Stimulated activated CD8-positive, alpha-beta memory T cell treated with anti-CD3 and anti-CD28 coated beads, Interleukin-7, amount 100 ng/mL, for 24 hours (primary cell): ENCODE measurements around the gene ADRB1.

Source experiments
- DNase-seq: peaks from one replicate; pipeline ENCODE4 v3.0.0-alpha.2; 2020; ENCODE audit warnings: low read depth

ADRB1 gene

DNA sequence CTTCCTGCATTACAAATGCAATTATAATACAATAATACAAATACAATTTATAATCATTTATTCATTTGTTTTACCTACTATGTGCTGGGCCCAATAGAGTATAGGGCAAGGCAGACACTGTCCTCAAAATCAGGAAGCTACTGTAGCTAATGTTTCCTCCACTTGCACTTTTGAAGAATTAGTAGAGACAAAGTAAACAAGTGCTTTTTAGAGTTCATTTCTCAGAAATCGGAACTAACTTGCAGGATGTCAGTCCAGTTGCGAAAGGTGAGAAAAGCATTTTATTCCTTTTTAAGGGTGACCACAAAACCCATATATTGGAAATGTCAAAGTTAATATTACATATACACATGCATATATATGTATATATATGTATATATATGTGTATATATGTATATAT, 14.2 kb downstream of the ADRB1 start:
- DNase-seq, result no peak

DNA sequence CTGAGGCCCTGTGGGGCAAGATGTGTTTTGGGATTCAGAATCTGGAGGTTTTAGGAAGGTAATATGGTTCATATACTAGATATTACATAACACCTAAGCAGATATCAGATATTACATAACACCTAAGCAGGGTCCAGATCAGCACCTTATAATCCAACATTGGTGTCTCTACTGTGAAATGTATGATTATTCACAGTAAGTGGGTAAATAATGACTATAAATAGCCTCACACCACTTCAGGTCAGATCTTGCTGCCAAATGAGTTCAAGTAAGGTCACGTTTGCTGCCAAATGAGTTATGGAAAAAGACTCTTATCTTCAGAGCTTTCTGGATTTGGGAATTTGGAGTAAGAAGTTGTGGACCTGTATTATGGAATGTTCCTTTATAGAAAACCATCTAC, 14.6 kb downstream of the ADRB1 start:
- DNase-seq, result no peak

DNA sequence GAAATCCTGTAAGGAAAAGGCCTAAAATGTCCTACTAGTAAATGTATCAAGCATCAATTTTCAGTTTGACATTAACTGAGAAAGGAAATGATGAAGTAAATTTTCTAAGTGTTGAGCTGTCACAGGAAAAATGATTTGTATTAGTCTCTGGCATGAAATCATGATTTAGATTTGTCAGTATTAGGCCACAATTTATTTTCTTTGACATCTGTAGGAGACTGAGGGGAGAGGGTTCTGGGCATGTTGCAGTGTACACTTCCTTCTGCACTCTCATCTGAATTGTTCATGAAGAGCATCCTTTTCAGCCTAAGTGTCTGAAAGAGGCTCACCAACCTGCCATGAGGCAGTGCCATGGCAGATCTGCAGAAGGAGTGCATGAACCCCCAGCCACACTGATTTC, 15.9 kb downstream of the ADRB1 start:
- no peak for DNase-seq

DNA sequence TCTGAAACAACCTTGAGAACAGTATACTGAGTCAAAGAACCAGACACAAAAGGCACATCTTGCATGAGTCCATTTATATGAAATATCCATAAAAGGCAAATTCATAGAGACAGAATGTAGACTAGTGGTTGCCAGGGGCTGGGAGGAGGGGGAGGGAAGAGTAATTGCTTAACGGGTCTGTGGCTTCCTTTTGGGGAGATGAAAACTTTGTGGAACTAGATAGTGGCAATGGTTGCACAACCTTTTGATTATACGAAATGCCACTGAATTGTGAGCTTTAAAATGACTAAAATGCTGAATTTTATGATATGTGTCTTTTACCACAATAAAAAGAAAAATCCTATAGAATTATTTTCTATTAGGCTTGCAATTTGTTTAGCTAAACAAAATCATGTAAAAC, 16.8 kb downstream of the ADRB1 start:
- no peak for DNase-seq

DNA sequence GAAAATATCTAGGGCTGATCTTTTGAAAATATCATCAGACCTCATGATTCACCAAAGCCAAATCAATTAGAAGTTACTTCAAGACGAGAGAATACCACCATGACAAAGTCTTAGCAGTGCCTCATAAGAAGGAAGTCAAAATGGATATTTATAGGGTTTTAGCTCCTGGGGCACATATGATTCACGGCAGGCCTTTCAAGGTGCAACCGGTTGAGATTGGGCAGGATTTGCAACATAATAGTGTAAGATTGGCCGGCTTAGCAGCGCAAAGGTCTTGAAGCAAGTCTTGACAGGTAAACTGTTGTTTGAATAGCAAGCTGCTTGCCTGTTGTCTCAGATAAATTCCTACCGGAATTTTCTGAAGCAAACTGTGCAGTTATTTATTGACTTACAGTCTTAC, 17.5 kb downstream of the ADRB1 start:
- no peak for DNase-seq

DNA sequence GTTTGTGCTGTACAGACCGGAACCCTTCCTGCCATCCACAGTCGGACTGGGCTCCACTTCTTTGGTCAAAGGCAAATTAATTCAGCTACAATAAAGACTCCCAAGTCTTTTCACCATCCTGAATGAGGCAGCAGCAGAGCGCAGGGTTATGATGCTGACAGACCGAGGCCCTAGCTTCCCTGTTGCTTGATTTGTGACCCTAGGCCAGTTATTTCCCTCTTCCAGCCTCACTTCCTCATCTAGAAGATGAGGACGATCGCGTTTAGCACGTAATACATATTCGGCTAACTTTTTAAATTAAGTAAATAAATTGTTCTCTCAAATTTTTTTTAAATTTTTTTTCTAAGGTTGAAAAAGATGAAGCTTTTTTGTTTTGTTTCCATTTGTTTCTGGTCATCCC, 18.1 kb downstream of the ADRB1 start:
- DNase-seq, result no peak

DNA sequence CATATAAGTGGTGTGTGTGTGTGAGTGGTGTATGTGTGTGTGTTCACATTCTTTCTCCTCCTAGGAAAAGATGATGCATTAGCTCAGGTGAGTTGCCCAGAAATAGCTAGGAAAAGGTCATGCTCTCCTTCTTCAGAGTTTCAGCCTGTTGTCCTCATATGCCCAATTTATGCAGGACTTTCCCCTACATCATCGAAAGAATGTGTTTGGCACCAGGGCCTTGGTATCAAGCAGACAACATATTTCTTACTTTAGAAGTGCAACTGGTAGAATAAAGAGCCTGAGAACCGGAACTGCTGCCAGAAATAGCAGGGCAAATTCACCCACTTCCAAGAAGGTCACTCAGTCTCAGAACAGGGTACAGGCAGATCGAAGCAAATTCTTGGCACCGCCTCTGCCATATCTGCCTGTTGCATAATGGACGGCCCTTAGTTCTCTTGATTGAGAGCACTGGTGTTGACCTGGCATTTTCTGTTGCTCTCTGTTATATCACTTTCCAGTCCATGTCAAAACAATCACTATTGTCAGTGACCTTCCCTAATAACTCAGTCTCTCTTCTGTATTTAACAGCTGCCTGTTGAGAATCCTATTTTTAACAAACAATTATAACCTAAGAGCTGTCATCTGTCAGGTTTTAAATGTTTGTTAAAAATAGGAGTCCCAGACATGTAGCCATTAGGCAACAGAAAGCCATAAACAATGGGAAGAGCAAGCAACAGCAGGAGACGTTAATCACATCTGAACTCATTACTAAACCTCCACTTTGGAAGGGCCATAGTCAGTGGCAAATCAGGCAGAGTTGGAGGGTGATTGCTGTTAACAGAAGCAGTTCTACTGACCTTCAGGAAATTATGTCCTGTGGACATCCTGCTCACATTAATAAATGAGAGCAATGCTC, 20.7 kb downstream of the ADRB1 start:
- DNase-seq, result no peak

DNA sequence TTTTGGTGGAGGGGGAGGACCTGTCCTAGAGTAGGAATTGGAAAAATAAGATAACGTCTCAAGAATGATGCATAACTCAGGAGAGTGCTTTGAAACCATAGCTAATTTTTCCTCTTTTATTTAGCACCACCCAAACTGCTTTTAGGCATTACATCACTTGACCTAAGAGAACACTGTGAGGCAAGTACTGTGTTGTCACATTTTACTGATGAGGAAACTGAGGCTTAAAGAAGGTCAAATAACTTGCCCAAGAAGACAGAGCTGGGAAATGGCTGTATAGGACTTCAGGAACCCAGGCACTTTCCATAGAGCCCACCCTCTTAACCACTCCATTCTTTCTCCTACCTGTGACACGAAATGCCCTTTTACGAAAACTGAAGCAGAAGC, 21.4 kb downstream of the ADRB1 start:
- no peak for DNase-seq

DNA sequence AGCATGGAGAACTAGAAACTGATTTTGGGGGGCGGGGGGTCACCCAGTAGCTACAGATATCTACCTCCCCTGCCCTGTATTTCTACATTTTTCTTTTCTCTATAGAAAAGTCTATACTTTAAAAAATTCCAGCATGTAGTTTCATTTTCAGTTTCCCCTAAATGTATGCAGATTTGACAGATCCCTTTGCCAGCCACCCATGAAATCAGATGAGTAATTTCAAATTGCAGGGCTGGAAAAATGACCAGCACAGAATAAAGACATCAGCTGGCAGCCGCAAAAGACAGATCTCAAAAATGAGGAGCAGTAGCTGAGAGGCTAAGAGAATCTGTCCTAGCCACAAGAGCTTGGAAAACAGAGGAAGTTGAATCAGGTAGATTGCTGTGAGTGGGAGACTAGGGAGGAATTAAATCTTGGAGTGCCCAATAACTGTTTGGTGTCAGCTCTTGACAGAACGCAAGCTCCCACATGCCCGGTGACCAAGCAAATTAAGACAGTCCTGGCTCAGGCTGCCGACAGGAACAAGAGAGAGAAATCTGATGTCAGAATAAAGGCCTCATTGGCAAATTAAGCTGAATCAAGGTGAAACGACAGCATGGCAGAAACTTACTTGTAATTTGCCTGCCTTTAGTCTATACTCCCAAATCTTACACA, 24.5 kb downstream of the ADRB1 start:
- DNase-seq, result no peak

DNA sequence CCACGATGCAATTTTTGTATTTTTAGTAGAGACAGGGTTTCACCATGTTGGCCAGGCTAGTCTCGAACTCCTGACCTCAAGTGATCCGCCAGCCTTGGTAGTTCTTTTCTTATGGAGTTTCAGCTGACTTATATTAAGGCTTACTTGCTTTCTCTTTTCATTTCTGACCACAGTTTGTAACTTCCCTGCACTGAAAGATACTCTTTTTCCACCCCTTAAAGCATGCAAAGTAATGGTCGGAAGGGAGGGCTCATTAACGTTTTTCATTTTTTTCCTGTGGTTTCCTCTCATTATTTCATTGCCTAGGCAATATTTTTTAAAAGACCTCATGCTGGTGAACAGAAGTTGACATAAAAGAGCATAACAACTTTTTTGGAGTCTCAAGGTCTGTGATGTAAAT, 27.0 kb downstream of the ADRB1 start:
- DNase-seq, result no peak

DNA sequence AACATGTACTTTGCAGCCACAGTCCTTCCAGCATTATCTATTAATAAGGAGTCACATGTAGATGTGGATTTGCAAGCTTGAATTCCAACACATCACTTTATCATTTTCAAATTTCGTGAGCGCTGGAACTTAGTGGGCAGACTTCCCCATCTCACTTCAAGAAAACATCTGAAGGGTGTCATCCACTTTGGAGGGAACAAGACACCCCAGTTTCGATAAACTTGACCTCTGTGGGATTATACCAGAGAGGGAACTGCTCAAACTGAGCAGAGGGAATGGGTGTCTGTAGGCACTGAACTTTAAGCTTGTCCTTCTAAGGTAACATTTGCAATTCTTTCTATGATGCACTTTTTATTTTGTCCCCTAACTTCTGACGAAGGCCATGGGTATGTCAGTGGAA, 27.5 kb downstream of the ADRB1 start:
- no peak for DNase-seq

DNA sequence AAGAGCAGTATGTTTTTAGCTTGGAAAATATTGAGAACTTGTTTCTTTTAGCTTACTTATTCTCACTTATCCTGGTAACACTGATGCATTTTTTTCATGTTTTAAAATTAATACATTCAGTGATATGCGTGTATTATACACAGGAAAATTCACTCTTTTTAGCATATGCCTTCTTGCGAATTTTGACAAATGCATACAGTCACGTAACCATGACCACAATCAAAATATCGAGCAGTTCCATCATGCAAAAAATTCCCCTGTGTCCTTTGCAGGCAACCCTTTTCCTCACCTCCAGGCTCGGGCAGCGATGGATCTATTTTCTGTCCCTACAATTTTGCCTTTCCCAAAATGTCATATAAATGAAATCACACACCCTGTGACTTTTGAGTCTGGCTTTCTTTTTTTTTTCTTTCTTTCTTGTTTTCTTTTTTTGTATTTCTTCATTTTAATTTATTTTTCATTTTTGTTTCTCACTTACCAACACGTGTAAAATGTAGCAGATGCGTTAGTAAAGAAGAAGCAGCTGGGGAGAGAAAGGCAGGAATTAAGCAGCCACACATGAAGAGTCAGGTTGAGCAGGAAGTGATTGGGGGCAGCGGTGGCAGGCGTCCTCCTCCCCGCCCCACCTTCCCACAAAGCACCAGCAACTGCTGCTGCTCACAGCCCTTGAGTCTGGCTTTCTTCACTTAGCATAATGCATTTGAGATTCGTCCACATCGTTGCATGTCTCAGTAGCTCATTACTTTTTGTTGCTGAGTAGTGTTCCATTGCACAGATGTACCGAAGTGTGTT, 29.9 kb downstream of the ADRB1 start:
- no peak for DNase-seq

DNA sequence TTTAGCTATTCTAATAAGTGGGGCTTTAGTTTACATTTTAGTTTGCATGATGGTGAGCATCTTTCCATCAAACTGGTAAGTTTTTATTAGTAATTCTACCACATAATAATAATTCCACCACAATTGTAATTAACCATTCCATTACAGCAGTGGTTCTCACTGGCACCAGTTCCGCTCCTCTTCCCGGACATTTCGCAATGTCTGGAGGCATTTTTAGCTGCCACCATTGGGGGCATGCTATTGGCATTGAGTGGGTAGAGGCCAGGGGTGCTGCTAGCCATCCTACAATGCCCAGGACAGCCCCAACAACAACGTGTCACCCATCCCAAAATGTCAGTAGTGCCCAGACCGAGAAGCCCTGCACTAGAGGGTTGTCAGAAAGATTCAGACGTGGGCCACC, 31.4 kb downstream of the ADRB1 start:
- DNase-seq, result no peak

DNA sequence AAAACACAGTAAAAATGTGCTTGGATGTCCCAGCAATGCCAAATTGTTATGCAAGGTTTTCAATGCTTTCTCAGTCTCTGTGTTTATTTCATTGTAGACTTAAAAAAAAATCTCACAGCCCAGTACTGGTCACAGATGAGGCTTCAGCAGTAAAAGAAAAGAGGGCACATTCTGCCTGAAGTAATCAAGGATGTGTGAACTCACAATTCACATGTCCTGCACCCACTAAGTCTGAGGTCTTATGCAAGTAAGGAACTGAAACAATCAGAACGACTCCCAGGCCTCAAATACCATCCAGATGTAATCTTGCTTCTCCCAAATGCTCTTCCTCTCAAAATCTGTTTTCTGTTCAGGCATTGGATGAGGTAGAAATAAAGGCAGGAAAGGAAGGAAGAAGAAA, 33.7 kb downstream of the ADRB1 start:
- no peak for DNase-seq

DNA sequence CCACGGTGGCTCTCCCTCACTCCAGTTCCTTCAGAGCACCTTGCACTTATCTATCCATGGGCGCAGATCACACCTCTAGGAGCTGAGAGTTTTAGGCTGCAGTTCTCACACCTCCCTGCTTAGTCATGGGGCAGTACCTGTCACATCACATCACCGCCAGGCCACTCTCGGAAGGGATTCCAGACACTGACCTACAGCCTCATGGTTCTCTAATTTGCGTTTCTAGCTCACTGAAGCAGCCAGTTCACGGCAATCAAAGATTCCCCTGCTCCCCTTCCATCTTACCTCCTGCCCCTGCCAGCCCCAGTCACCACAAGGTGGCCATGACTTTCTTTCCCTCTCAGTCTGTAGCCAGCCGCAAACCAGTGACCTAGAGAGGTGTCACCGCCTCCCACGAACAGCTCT, 34.2 kb downstream of the ADRB1 start:
- no peak for DNase-seq

DNA sequence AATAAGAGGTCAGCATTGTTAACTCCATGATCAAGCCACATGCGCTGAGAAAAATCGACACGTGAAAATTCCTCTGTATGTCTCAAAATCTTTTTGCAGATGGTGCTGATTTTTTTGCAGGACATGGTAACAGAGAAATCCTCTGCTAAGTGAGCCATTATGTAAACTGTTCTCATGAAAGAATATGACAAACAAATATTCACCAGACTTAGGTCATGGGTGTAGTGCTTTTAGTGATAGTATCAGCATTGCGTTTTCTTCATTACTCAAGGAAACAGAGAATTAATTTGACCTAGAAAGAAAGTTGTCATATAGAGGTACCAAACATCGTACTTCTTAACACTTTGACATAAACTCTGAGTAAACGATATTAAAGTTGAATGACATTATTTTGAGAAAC, 34.7 kb downstream of the ADRB1 start:
- no peak for DNase-seq

DNA sequence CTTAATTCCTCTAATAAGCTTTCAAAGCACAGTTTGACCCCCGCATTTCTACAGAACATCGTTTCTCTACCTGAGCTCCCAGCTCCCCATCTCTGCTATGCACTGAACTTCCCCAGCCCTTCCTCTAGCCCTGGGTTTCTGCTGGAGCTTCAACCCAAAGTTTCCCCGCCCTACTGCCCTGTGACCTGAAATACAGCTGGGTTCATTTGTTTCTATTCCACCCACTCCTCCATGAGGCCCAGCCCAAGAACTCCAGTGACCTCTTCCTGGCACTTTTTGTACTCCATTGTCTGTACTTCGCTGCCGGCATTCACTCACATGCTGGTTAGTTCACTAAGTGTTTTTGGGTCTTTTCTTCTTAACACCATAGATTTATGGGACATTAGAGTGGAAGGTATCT, 35.8 kb downstream of the ADRB1 start:
- no peak for DNase-seq

DNA sequence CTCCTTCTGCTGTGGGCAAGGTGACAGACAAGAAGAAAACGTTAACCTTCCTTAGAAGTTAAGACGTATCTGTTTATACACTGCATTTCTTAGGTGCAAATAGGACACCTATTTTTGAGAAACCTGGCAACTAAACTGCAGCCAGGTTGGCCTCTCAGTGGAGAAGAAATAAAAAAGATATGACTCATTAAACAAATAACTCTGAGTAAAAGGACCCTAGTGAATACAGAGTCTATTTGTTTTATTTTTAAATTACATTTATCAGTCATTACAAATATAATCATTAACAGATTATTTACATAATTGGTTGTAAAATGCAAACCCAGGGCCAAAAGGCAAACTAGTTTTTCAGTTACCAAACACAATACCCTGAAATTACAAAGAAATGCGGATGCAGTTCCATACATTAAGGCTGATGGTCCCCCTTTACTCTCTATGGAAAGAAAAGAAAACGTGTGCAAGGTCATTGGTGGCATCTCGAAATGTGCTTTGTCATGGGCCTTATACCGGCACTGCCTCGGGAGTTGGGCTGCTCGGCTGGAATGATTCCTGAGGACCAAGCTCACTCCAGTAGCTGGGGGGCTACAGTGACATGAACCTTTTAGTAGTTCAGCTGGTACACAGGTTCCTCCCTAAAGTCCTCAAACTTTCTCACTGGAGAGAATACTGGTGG, 38.4 kb downstream of the ADRB1 start:
- DNase-seq, result no peak

DNA sequence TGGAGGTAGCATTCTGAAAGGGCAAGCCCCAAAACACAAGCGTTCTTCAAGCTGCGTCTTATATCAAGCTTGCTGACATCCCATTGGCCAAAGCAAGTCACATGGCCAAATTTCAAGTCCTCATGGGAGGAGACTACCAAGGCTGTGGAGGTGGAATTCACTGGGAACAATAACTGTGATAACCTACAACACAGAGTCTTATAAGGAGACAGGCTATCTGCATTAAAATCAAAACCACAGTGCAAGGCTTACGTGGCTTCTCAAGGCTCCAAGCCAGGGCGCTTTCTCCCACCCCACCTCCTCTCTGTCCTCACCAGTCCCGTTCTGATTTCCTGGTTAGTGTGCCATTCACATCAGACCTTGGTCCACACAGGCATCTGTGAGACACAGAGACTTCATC, 39.4 kb downstream of the ADRB1 start:
- no peak for DNase-seq

DNA sequence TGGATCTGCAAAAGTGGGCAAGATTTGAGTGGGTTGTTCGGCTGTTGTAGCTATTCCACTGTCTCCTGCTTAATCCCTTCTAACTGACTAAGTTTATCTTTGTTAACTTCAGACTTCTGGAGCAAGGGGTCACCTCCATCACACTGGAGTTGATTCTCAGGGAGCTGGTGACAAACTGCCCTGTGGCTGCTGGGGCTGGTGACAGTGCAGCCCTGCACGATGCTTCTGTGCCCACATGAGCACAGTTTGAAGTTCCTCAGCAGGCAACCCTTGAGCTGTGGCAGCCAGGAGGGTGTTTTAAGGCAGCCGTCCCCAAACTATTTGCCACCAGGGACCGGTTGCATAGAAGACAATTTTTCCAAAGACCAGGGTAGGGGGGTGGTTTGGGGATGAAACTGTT, 40.5 kb downstream of the ADRB1 start:
- DNase-seq, result no peak

DNA sequence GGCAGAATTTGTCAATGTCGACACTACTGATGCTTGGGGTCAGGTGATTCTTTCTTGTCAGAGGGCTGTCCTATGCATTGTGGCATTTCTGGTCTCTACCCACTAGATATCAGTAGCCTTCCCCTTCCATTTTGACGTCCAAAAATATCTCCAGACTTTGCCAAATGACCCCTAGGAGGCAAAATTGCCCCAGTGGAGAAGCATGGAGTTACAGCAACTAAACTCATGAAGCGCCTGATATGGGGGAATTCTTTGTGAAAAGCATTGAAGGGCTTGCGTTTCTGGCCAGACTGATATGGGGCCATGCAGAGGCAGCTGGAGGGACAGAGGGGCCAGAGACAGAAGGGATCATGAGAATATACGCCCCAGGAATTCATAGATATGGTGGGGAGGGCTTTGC, 43.6 kb downstream of the ADRB1 start:
- DNase-seq, result no peak

DNA sequence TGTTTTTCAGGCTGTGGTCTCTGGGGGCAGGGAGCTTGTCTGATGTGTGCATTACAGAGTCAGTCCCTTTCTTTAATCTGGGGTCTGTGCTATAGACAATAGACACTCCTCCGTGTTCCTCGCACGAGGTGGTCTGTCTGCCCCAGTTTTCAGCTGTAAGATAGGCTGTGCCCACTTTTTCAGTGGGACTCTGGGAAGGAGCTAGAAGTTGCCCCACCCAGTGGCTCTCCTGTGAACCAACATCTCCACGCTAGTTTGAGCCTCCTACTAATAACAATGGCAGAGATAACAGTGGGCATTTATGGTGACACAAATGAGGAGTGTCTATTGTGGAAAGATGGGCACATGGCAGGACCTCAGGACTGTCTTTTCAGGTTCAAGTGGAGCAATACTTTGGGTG, 44.0 kb downstream of the ADRB1 start:
- DNase-seq, result no peak

DNA sequence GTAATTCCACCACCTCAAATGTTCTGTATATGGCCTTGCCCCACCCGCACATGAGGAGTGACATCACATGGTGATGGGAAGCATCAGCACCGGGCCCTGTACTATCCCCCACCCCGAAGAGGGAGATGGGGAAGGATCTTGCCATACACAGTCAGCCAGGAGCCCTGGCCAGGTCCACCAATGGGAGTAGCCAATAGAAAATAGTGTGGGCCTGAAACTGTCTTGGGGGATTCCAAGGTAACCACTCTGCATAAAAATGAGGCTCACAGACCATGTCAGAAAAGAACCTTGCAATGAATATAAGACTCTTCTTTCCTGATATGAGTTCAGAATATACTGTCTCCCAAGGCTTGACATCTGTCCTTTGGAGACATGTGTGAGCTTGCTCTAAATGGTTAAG, 51.1 kb downstream of the ADRB1 start:
- no peak for DNase-seq
